ENCODE data around the gene TSKS. TPM values are rescaled to one million over a fixed set of nuclear protein-coding genes. Genes with fewer than 3 reads are reported as not detected.

TSKS gene
- total RNA-seq, 4 donors from 2014 or later: 0.73 to 4.2 TPM; not detected in 2

DNA sequence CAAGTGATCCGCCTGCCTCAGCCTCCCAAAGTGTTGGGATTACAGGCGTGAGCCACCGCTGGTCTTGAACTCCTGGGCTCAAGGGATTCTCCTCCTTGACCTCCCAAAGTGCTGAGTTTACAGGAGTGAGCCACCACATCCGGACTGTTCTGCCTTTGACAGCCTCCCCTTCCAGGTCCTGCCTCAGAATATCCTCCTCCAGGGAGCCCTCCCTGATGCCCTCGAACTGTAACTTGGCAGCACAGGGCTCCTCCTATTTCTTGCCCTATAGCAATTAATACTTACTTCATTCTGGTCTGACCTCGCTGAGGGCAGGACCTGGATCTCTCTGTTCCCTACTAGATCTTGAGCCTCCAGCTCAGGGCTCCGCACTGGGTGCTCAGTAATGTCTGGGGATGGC is 66.2 kb downstream of the TSKS start:
- no peaks in the 10 kb centered on the region for H3K36me3 ChIP-seq
- TF ChIP-seq EP300 (IDR thresholded peaks at IDR 0.05) (no peak), POLR2A (IDR thresholded peaks at IDR 0.05) (no peak)
- H3K4me1 ChIP-seq: peaks cover 0 to 3% (median 0%) of the 10 kb centered on the region in 3 donors
- ATAC-seq: no peak
- 80 to 93% methylated on average over 3 of the region's 7 CpGs for WGBS, 2 donors (ENCODE audit: low coverage in 1 of 2)
- H3K27ac ChIP-seq: no peak overlapping the region
- H3K27me3 ChIP-seq: peaks cover 10% of the 10 kb centered on the region
- H3K4me3 ChIP-seq: no peak overlapping the region
- H3K9me3 ChIP-seq: no peaks in the 10 kb centered on the region

DNA sequence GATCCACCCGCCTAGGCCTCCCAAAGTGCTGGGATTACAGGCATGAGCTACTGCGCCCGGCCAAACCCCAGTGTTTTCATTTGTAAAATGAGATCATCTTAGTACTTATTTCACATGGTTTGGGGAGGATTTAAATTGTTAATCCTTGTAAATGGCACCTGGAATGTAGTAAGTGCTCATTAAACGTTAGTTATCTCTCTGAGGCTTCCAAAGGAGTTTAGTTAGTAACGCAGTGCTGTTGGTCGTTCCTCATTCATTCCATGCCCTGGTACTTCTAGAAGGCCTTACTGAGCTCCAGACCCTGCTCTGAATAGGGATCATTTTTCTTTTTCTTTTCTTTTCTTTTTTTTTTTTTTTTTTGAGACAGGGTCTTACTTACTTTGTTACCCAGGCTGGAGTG is 67.0 kb downstream of the TSKS start:
- WGBS, 2 donors (ENCODE audit: low coverage in 1 of 2): 71 to 96% methylated on average over 4 to 6 of the region's 6 CpGs
- ATAC-seq: no peak

DNA sequence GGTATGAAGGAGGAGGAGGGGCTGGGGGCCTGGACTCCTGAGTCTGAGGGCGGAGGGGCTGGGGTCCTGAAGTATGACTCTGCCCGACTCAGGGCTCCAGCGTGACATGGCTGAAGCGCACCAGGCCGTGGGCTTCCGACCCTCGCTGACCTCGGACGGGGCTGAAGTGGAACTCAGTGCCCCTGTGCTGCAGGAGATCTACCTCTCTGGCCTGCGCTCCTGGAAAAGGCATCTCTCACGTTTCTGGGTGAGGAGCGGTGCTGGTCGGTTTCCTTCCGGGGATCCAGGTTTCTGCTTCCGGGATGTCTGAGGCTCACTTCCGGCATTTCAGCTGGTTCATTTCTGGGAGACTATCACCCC is 71.0 kb downstream of the TSKS start:
- H3K4me3 ChIP-seq: peak overlapping the region in 1 of 2 donors; percentile 52
- H3K36me3 ChIP-seq: peaks cover 0 to 16% of the 10 kb centered on the region in 2 donors
- H3K4me1 ChIP-seq: peaks cover 0 to 37% (median 24%) of the 10 kb centered on the region in 3 donors
- H3K9me3 ChIP-seq: no peaks in the 10 kb centered on the region
- ATAC-seq: no peak
- H3K27me3 ChIP-seq: peaks cover 37% of the 10 kb centered on the region
- WGBS, 2 donors (ENCODE audit: low coverage in 1 of 2): 50% methylated on average over 10 of the region's 16 CpGs; no CpG with 5 or more reads in 1 of the 2 donors
- H3K27ac ChIP-seq: no peak overlapping the region
- TF ChIP-seq POLR2AphosphoS5 (IDR thresholded peaks at IDR 0.05): no peak
- no peak for TF ChIP-seq POLR2A (IDR thresholded peaks at IDR 0.05)
- TF ChIP-seq EP300 (IDR thresholded peaks at IDR 0.05): no peak
- TF ChIP-seq, protein P1, sequence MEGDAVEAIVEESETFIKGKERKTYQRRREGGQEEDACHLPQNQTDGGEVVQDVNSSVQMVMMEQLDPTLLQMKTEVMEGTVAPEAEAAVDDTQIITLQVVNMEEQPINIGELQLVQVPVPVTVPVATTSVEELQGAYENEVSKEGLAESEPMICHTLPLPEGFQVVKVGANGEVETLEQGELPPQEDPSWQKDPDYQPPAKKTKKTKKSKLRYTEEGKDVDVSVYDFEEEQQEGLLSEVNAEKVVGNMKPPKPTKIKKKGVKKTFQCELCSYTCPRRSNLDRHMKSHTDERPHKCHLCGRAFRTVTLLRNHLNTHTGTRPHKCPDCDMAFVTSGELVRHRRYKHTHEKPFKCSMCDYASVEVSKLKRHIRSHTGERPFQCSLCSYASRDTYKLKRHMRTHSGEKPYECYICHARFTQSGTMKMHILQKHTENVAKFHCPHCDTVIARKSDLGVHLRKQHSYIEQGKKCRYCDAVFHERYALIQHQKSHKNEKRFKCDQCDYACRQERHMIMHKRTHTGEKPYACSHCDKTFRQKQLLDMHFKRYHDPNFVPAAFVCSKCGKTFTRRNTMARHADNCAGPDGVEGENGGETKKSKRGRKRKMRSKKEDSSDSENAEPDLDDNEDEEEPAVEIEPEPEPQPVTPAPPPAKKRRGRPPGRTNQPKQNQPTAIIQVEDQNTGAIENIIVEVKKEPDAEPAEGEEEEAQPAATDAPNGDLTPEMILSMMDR (IDR thresholded peaks at IDR 0.05): no peak

More for the DNA sequence above, 67.0 kb downstream of the TSKS start:
- H3K36me3 ChIP-seq: no peaks in the 10 kb centered on the region
- no peak overlapping the region for H3K4me3 ChIP-seq
- peaks cover 13% of the 10 kb centered on the region for H3K27me3 ChIP-seq
- no peaks in the 10 kb centered on the region for H3K9me3 ChIP-seq
- peaks cover 0 to 10% (median 7%) of the 10 kb centered on the region in 3 donors for H3K4me1 ChIP-seq
- H3K27ac ChIP-seq: no peak overlapping the region
- no peak for TF ChIP-seq EP300 (IDR thresholded peaks at IDR 0.05)
- TF ChIP-seq, protein P1 (IDR thresholded peaks at IDR 0.05): no peak

DNA sequence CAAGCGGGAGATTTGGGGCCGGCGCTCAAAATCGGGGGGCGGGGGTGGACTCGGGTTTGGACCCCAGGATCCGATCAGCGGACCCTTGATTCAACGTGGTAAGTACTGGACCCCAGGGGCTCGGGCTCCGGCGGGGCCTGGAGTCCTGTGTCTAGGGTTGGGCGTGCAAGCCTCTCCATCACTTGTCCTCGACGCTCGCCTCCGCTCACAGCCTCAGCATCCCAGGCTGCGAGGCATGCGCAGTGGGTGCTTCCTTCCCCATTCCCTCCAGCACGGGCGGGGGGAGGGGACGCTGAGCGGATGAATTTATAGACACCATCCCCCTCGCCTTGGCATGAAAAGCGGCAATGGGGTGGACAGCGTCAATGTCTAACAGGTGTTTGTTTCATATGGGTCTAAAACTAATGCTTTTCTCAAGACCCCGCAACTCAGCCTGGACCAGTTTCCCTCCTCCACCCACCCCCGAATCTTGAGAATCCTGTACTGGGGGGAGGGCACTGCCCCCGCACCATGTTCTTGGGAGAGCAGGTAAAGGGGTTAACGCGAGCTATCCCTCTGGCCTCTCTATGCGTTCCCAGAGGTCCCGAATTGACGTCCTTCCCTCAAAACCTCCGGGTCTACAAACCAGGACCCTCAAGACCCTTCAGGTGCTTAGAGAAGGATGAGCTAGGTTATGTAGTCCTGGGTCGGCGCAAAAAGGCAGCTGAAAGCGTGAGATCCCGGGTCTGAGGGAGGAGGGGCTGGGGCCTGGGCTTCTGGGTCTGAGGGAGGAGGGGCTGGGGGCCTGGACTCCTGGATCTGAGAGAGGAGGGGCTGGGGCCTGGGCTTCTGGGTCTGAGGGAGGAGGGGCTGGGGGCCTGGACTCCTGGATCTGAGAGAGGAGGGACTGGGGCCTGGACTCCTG is 71.6 kb downstream of the TSKS start:
- peak; percentile 48 for ATAC-seq
- WGBS, 2 donors (ENCODE audit: low coverage in 1 of 2): 5% methylated on average over 5 to 8 of the region's 39 CpGs
- peaks cover 0 to 37% (median 24%) of the 10 kb centered on the region in 3 donors for H3K4me1 ChIP-seq
- H3K4me3 ChIP-seq: peak overlapping the region; percentile 25 to 52
- peaks cover 37% of the 10 kb centered on the region for H3K27me3 ChIP-seq
- H3K36me3 ChIP-seq: peaks cover 0 to 22% of the 10 kb centered on the region in 2 donors
- TF ChIP-seq EP300 (IDR thresholded peaks at IDR 0.05) (no peak), POLR2A (IDR thresholded peaks at IDR 0.05) (no peak), POLR2AphosphoS5 (IDR thresholded peaks at IDR 0.05) (no peak)
- TF ChIP-seq, protein P1 (IDR thresholded peaks at IDR 0.05): no peak
- peak overlapping the region in 3 of 4 donors; percentile 46 to 72 (median 71) for H3K27ac ChIP-seq
- H3K9me3 ChIP-seq: no peaks in the 10 kb centered on the region

DNA sequence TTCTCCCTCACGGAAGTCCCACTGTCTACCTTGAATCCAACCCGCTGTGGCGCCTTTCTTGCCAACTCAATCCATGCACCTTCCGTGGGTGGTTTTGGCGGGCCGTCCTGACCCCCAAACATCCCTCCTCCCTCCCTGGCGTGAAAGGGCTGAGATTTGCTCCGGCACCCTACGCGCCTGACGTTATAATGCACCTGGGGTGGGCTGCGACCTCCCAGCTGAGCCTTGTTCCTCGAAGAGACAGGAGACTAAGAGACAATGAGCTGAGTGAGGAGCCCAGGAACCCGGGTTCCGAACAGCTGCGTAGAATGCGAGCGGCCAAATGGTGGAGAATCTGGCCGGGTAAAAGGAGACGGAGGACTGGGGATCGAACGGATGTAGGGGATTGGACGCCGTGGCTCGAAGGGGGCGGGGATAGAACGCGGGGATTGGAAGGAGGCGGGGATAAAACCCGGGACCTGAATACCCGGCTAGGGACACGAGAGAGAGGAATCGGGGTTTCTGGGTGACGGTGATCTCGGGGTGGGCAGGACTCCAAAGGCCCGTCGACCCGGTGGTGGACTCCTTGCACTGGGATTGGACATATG is 72.4 kb downstream of the TSKS start, which contains the start of gene CPT1C:
TSS of gene CPT1C (plus strand) at position 461 of the 587 bp plus-strand sequence. CDS start 1,137 bp downstream, outside the sequence.
- Histone ChIP-seq H3K4me3 (peak within 1 kb of the TSS; percentile 25 to 52), H3K9me3 (no peaks in the 10 kb centered on the region), H3K4me1 (peaks cover 0 to 37% (median 24%) of the 10 kb centered on the region in 3 donors), H3K27me3 (peaks cover 37% of the 10 kb centered on the region), H3K27ac (peak within 1 kb of the TSS in 3 of 4 donors; percentile 46 to 72 (median 71)), H3K36me3 (peaks cover 0 to 30% of the 10 kb centered on the region in 2 donors)
- WGBS, 2 donors (ENCODE audit: low coverage in 1 of 2): 1 to 2% methylated on average over 16 to 28 of the region's 38 CpGs
- TF ChIP-seq POLR2AphosphoS5 (IDR thresholded peaks at IDR 0.05): no peak
- no peak for TF ChIP-seq EP300 (IDR thresholded peaks at IDR 0.05)
- peak in 1 of 2 donors; percentile 21 for TF ChIP-seq POLR2A (IDR thresholded peaks at IDR 0.05)
- ATAC-seq: peak; percentile 88
